ENCODE measurements around the gene GFI1. TPM values are rescaled to one million over a fixed set of nuclear protein-coding genes. Genes with fewer than 3 reads are reported as not detected.

GFI1 gene
- total and polyA plus RNA-seq, 2 experiments from 2014 or later, result not detected

- in situ Hi-C loops (cut with MboI), result no loop called here
- Histone ChIP-seq H4K20me1 (ENCODE audit: insufficient read depth) (no peaks in the 10 kb centered on the region), H3K36me3 (ENCODE audit: low read depth) (no peaks in the 10 kb centered on the region), H3K4me1 (ENCODE audit: insufficient read depth) (no peaks in the 10 kb centered on the region), H3F3A (ENCODE audit: insufficient read depth) (no peaks in the 10 kb centered on the region), H3K4me3 (no peak overlapping the region), H3K27ac (no peak overlapping the region), H3K4me2 (ENCODE audit: unreplicated experiment) (no peak overlapping the region), H3K27me3 (replicated peaks; ENCODE audit: insufficient read depth) (no peaks in the 10 kb centered on the region), H3K9me2 (ENCODE audit: insufficient read depth) (no peaks in the 10 kb centered on the region), H3K9me3 (ENCODE audit: low read depth) (no peaks in the 10 kb centered on the region), H3K79me2 (ENCODE audit: insufficient read depth) (no peaks in the 10 kb centered on the region), H3K9ac (no peak overlapping the region), H2AFZ (no peak overlapping the region)
- no peak for DNase-seq
- TF ChIP-seq EZH2phosphoT487 (IDR thresholded peaks at IDR 0.05; ENCODE audit: insufficient read depth, low read depth) (no peak), EZH2 (IDR thresholded peaks at IDR 0.05; ENCODE audit: insufficient read depth, poor library complexity, severe bottlenecking) (no peak)
- 56 to 59% methylated on average over 2 of the region's 2 CpGs for WGBS, 2 experiments (ENCODE audit: low coverage in 1 of 2, low lambda C conversion rate in 2 of 2, missing lambda C conversion rate in 2 of 2)
Measured at GRCh38 chr1:92458146-92458545, 28.6 kb downstream of the GFI1 start.

GRCh38 chr1:92447976-92448375 is 38.7 kb downstream of the GFI1 start:
- H3K36me3 ChIP-seq (ENCODE audit: low read depth), result no peaks in the 10 kb centered on the region
- DNase-seq, result no peak
- in situ Hi-C loops (cut with MboI), result no loop called here

GRCh38 chr1:92447033-92447681 is 39.6 kb downstream of the GFI1 start:
- H2AFZ ChIP-seq, result no peak overlapping the region
- 35 to 52% methylated on average over 3 of the region's 3 CpGs for WGBS, 2 experiments (ENCODE audit: low coverage in 1 of 2, low lambda C conversion rate in 2 of 2, missing lambda C conversion rate in 2 of 2)

More at GRCh38 chr1:92447976-92448375, 38.7 kb downstream of the GFI1 start:
- Histone ChIP-seq H3K79me2 (ENCODE audit: insufficient read depth) (no peaks in the 10 kb centered on the region), H3K9ac (no peak overlapping the region), H3K27me3 (replicated peaks; ENCODE audit: insufficient read depth) (no peaks in the 10 kb centered on the region), H2AFZ (no peak overlapping the region), H3K4me3 (no peak overlapping the region), H3K4me1 (ENCODE audit: insufficient read depth) (peaks cover 12% of the 10 kb centered on the region), H4K20me1 (ENCODE audit: insufficient read depth) (no peaks in the 10 kb centered on the region), H3K4me2 (ENCODE audit: unreplicated experiment) (no peak overlapping the region), H3K9me2 (ENCODE audit: insufficient read depth) (no peaks in the 10 kb centered on the region), H3K9me3 (ENCODE audit: low read depth) (no peaks in the 10 kb centered on the region), H3F3A (ENCODE audit: insufficient read depth) (no peaks in the 10 kb centered on the region; the same call in 1 of the 2 replicates), H3K27ac (no peak overlapping the region)
- WGBS, 2 experiments (ENCODE audit: low coverage in 1 of 2, low lambda C conversion rate in 2 of 2, missing lambda C conversion rate in 2 of 2), result 93 to 94% methylated on average over 2 of the region's 2 CpGs
- TF ChIP-seq EZH2phosphoT487 (IDR thresholded peaks at IDR 0.05; ENCODE audit: insufficient read depth, low read depth) (no peak), EZH2 (IDR thresholded peaks at IDR 0.05; ENCODE audit: insufficient read depth, poor library complexity, severe bottlenecking) (no peak)

GRCh38 chr1:92446546-92446945 is 40.2 kb downstream of the GFI1 start:
- Histone ChIP-seq H3K9ac (no peak overlapping the region), H3K4me2 (ENCODE audit: unreplicated experiment) (no peak overlapping the region), H2AFZ (peak overlapping the region; percentile 7; the same call in 1 of the 2 replicates), H3K27ac (no peak overlapping the region), H3K9me2 (ENCODE audit: insufficient read depth) (no peaks in the 10 kb centered on the region), H3K4me3 (no peak overlapping the region), H3F3A (ENCODE audit: insufficient read depth) (no peaks in the 10 kb centered on the region; the same call in 1 of the 2 replicates), H4K20me1 (ENCODE audit: insufficient read depth) (no peaks in the 10 kb centered on the region), H3K9me3 (ENCODE audit: low read depth) (no peaks in the 10 kb centered on the region), H3K27me3 (replicated peaks; ENCODE audit: insufficient read depth) (no peaks in the 10 kb centered on the region), H3K79me2 (ENCODE audit: insufficient read depth) (no peaks in the 10 kb centered on the region), H3K36me3 (ENCODE audit: low read depth) (no peaks in the 10 kb centered on the region), H3K4me1 (ENCODE audit: insufficient read depth) (peaks cover 12% of the 10 kb centered on the region)
- in situ Hi-C loops (cut with MboI), result no loop called here
- TF ChIP-seq EZH2 (IDR thresholded peaks at IDR 0.05; ENCODE audit: insufficient read depth, poor library complexity, severe bottlenecking), result no peak
- no peak for TF ChIP-seq EZH2phosphoT487 (IDR thresholded peaks at IDR 0.05; ENCODE audit: insufficient read depth, low read depth)
- 28 to 35% methylated on average over 2 of the region's 2 CpGs for WGBS, 2 experiments (ENCODE audit: low coverage in 1 of 2, low lambda C conversion rate in 2 of 2, missing lambda C conversion rate in 2 of 2)
- peak; percentile 39 for DNase-seq

More at GRCh38 chr1:92447033-92447681, 39.6 kb downstream of the GFI1 start:
- H3K36me3 ChIP-seq (ENCODE audit: low read depth), result no peaks in the 10 kb centered on the region
- no peaks in the 10 kb centered on the region for H3K9me2 ChIP-seq (ENCODE audit: insufficient read depth)
- no peak overlapping the region for H3K4me2 ChIP-seq (ENCODE audit: unreplicated experiment)
- H4K20me1 ChIP-seq (ENCODE audit: insufficient read depth), result no peaks in the 10 kb centered on the region
- peaks cover 12% of the 10 kb centered on the region for H3K4me1 ChIP-seq (ENCODE audit: insufficient read depth)
- no peaks in the 10 kb centered on the region for H3K27me3 ChIP-seq (replicated peaks; ENCODE audit: insufficient read depth)
- in situ Hi-C loops (cut with MboI), result no loop called here
- DNase-seq, result peak; percentile 16
- no peak overlapping the region for H3K9ac ChIP-seq
- no peak overlapping the region for H3K27ac ChIP-seq
- H3F3A ChIP-seq (ENCODE audit: insufficient read depth), result no peaks in the 10 kb centered on the region; the same call in 1 of the 2 replicates
- H3K9me3 ChIP-seq (ENCODE audit: low read depth), result no peaks in the 10 kb centered on the region
- no peaks in the 10 kb centered on the region for H3K79me2 ChIP-seq (ENCODE audit: insufficient read depth)
- H3K4me3 ChIP-seq, result no peak overlapping the region
- TF ChIP-seq EZH2 (IDR thresholded peaks at IDR 0.05; ENCODE audit: insufficient read depth, poor library complexity, severe bottlenecking), result no peak
- TF ChIP-seq EZH2phosphoT487 (IDR thresholded peaks at IDR 0.05; ENCODE audit: insufficient read depth, low read depth), result no peak

Measured in GM23248 (cell line).